ENCODE results near the gene ZNF609. TPM values are rescaled to one million over a fixed set of nuclear protein-coding genes. Genes with fewer than 3 reads are reported as not detected.

ZNF609 gene
- total RNA-seq, 1 donor from 2014 or later: 21.5 TPM

GRCh38 chr15:64480891-64481290, 20.5 kb downstream of the ZNF609 start:
- DNase-seq (ENCODE audit: low spot score): no peak
- no peaks in the 10 kb centered on the region for H3K27me3 Mint-ChIP-seq (ENCODE audit: insufficient read depth, low read depth)
- Histone ChIP-seq H3F3A (ENCODE audit: low read depth) (no peaks in the 10 kb centered on the region), H3K27me3 (no peaks in the 10 kb centered on the region), H3K9me3 (ENCODE audit: low read depth) (no peaks in the 10 kb centered on the region), H3K4me1 (peaks cover 7% of the 10 kb centered on the region), H4K20me1 (ENCODE audit: low read depth) (peaks cover 55% of the 10 kb centered on the region), H3K9ac (no peak overlapping the region), H3K4me3 (no peak overlapping the region), H3K27ac (no peak overlapping the region), H3K36me3 (no peaks in the 10 kb centered on the region), H3K79me2 (ENCODE audit: low read depth) (peaks cover 96% of the 10 kb centered on the region), H2AFZ (replicated peaks) (no peak overlapping the region), H3K4me2 (no peak overlapping the region)
- peaks cover 14% of the 10 kb centered on the region for H3K4me1 Mint-ChIP-seq
- H3K9me3 Mint-ChIP-seq: no peaks in the 10 kb centered on the region
- H3K4me3 Mint-ChIP-seq: no peak overlapping the region
- no peak overlapping the region for H3K27ac Mint-ChIP-seq
- TF ChIP-seq CTCF (IDR thresholded peaks at IDR 0.05) (no peak), EZH2 (IDR thresholded peaks at IDR 0.05) (no peak), EZH2phosphoT487 (IDR thresholded peaks at IDR 0.05) (no peak)
- peaks cover 13% of the 10 kb centered on the region for H3K36me3 Mint-ChIP-seq

GRCh38 chr15:64483749-64484148, 23.4 kb downstream of the ZNF609 start:
- peaks cover 92% of the 10 kb centered on the region for H3K79me2 ChIP-seq (ENCODE audit: low read depth)

GRCh38 chr15:64485796-64486195, 25.4 kb downstream of the ZNF609 start:
- no peaks in the 10 kb centered on the region for H3F3A ChIP-seq (ENCODE audit: low read depth)
- peaks cover 4% of the 10 kb centered on the region for H3K4me1 ChIP-seq
- no peak overlapping the region for H3K9ac ChIP-seq
- DNase-seq (ENCODE audit: low spot score): no peak
- no peak overlapping the region for H3K27ac Mint-ChIP-seq
- no peak overlapping the region for H3K27ac ChIP-seq
- TF ChIP-seq EZH2phosphoT487 (IDR thresholded peaks at IDR 0.05) (no peak), CTCF (IDR thresholded peaks at IDR 0.05) (no peak), EZH2 (IDR thresholded peaks at IDR 0.05) (no peak)
- no peak overlapping the region for H3K4me3 Mint-ChIP-seq
- no peaks in the 10 kb centered on the region for H3K27me3 ChIP-seq
- no peaks in the 10 kb centered on the region for H3K9me3 ChIP-seq (ENCODE audit: low read depth)
- H3K27me3 Mint-ChIP-seq (ENCODE audit: insufficient read depth, low read depth): peaks cover 2% of the 10 kb centered on the region
- no peak overlapping the region for H3K4me2 ChIP-seq
- H3K36me3 ChIP-seq: no peaks in the 10 kb centered on the region
- no peak overlapping the region for H2AFZ ChIP-seq (replicated peaks)
- no peaks in the 10 kb centered on the region for H3K9me3 Mint-ChIP-seq
- H3K79me2 ChIP-seq (ENCODE audit: low read depth): peaks cover 87% of the 10 kb centered on the region
- H3K36me3 Mint-ChIP-seq: peaks cover 28% of the 10 kb centered on the region
- H3K4me1 Mint-ChIP-seq: peaks cover 2% of the 10 kb centered on the region
- no peak overlapping the region for H3K4me3 ChIP-seq
- peaks cover 33% of the 10 kb centered on the region for H4K20me1 ChIP-seq (ENCODE audit: low read depth)

More at GRCh38 chr15:64483749-64484148, 23.4 kb downstream of the ZNF609 start:
- H3K27me3 ChIP-seq: no peaks in the 10 kb centered on the region
- TF ChIP-seq EZH2phosphoT487 (IDR thresholded peaks at IDR 0.05): no peak
- TF ChIP-seq CTCF (IDR thresholded peaks at IDR 0.05): no peak
- TF ChIP-seq EZH2 (IDR thresholded peaks at IDR 0.05): no peak
- H3K27ac ChIP-seq: no peak overlapping the region
- no peak overlapping the region for H2AFZ ChIP-seq (replicated peaks)
- H3K9ac ChIP-seq: no peak overlapping the region
- H3F3A ChIP-seq (ENCODE audit: low read depth): no peaks in the 10 kb centered on the region
- H3K36me3 Mint-ChIP-seq: peaks cover 24% of the 10 kb centered on the region
- no peak overlapping the region for H3K4me3 ChIP-seq
- H3K27me3 Mint-ChIP-seq (ENCODE audit: insufficient read depth, low read depth): peaks cover 2% of the 10 kb centered on the region
- no peak overlapping the region for H3K27ac Mint-ChIP-seq
- H3K4me3 Mint-ChIP-seq: no peak overlapping the region
- H4K20me1 ChIP-seq (ENCODE audit: low read depth): peaks cover 35% of the 10 kb centered on the region
- H3K9me3 Mint-ChIP-seq: no peaks in the 10 kb centered on the region
- H3K9me3 ChIP-seq (ENCODE audit: low read depth): no peaks in the 10 kb centered on the region
- H3K4me1 Mint-ChIP-seq: peaks cover 3% of the 10 kb centered on the region
- no peak overlapping the region for H3K4me2 ChIP-seq
- H3K36me3 ChIP-seq: no peaks in the 10 kb centered on the region
- H3K4me1 ChIP-seq: no peaks in the 10 kb centered on the region
- no peak for DNase-seq (ENCODE audit: low spot score)

Data from neural progenitor cell (in vitro differentiated cells).